Activated CD8-positive, alpha-beta T cell treated with anti-CD3 and anti-CD28 coated beads for 36 hours (primary cell): ENCODE measurements around the gene IMPG2. TPM values are rescaled to one million over a fixed set of nuclear protein-coding genes. Genes with fewer than 3 reads are reported as not detected.

Experiments used
- ATAC-seq: fragments of 200-7000 bp; cut with Tn5 transposase; one replicate; pipeline ENCODE4 v1.10.0; 2021; ENCODE audit warnings: mild to moderate bottlenecking, moderate library complexity
- CTCF ChIA-PET: fragments of 350-600 bp; sonication (Branson Sonifier 250); formaldehyde crosslinking; loops from one replicate; lab custom pipeline; 2021; ENCODE audit warnings: antibody characterized with exemption; lab: Charles Lee
- POLR2A ChIA-PET: fragments of 350-600 bp; sonication (Branson Sonifier 250); formaldehyde crosslinking; loops from one replicate; lab custom pipeline; 2021; ENCODE audit warnings: antibody characterized with exemption; lab: Charles Lee
- DNase-seq: peaks from one replicate; pipeline ENCODE4 v3.0.0-alpha.2; 2020
- H3K27ac Mint-ChIP-seq: one replicate; pipeline ENCODE4 v1.8.0; 2021; ENCODE audit warnings: mild to moderate bottlenecking, mixed read lengths
- H3K27me3 Mint-ChIP-seq: one replicate; pipeline ENCODE4 v1.8.0; 2021; ENCODE audit warnings: mixed read lengths
- H3K36me3 Mint-ChIP-seq: one replicate; pipeline ENCODE4 v1.8.0; 2021; ENCODE audit warnings: low read depth, mixed read lengths
- H3K4me1 Mint-ChIP-seq: one replicate; pipeline ENCODE4 v1.8.0; 2021; ENCODE audit warnings: low read depth, mixed read lengths
- H3K4me3 Mint-ChIP-seq: one replicate; pipeline ENCODE4 v1.8.0; 2021; ENCODE audit warnings: mild to moderate bottlenecking, moderate library complexity, mixed read lengths
- H3K9me3 Mint-ChIP-seq: one replicate; pipeline ENCODE4 v1.8.0; 2021; ENCODE audit warnings: mixed read lengths
- intact Hi-C: fragments of 100-400 bp; cut with micrococcal nuclease; formaldehyde crosslinking; loops from one replicate; pipeline ENCODE4 v1.10.0; 2022
- total RNA-seq, 2 experiments: library from RNA; stranded (reverse); gene quantifications; one replicate each; pipeline ENCODE4 v1.2.3, GENCODE V29; 2021
- TF ChIP-seq, protein P1 (sequence below): fragments of 200-600 bp; IDR thresholded peaks from one replicate; pipeline ENCODE4 v1.8.0; 2022; ENCODE audit warnings: antibody characterized with exemption, mild to moderate bottlenecking

The IMPG2 gene
- total RNA-seq, 2 experiments from 2014 or later: 0.13 to 0.14 TPM

DNA sequence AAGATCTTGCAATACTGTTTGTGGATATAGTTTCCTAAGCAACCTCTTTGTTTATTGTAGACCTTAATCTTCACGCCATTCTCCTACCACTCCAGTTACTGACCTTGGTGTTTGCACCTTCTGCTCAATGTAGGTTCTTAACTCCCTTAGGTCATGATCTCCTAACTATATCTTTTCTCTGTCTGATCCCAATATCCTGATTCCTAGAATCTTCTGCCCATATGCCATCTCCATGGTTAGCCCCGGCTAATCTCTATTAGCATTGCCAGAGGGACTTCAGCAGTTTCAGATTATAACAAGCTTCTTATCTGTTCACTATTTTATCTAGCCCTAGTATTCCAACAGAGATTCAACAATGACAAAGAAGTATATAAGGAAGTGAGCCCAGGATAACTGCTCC lies 64.9 kb downstream of the IMPG2 start:
- TF ChIP-seq, protein P1, sequence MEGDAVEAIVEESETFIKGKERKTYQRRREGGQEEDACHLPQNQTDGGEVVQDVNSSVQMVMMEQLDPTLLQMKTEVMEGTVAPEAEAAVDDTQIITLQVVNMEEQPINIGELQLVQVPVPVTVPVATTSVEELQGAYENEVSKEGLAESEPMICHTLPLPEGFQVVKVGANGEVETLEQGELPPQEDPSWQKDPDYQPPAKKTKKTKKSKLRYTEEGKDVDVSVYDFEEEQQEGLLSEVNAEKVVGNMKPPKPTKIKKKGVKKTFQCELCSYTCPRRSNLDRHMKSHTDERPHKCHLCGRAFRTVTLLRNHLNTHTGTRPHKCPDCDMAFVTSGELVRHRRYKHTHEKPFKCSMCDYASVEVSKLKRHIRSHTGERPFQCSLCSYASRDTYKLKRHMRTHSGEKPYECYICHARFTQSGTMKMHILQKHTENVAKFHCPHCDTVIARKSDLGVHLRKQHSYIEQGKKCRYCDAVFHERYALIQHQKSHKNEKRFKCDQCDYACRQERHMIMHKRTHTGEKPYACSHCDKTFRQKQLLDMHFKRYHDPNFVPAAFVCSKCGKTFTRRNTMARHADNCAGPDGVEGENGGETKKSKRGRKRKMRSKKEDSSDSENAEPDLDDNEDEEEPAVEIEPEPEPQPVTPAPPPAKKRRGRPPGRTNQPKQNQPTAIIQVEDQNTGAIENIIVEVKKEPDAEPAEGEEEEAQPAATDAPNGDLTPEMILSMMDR: no peak
- no peaks in the 10 kb centered on the region for H3K27me3 Mint-ChIP-seq
- CTCF ChIA-PET: no interaction called here
- POLR2A ChIA-PET: no interaction called here
- H3K9me3 Mint-ChIP-seq: no peaks in the 10 kb centered on the region
- ATAC-seq (no peak), DNase-seq (no peak)
- no peaks in the 10 kb centered on the region for H3K4me1 Mint-ChIP-seq
- intact Hi-C loops: no loop called here
- no peak overlapping the region for H3K27ac Mint-ChIP-seq
- no peaks in the 10 kb centered on the region for H3K36me3 Mint-ChIP-seq
- no peak overlapping the region for H3K4me3 Mint-ChIP-seq

DNA sequence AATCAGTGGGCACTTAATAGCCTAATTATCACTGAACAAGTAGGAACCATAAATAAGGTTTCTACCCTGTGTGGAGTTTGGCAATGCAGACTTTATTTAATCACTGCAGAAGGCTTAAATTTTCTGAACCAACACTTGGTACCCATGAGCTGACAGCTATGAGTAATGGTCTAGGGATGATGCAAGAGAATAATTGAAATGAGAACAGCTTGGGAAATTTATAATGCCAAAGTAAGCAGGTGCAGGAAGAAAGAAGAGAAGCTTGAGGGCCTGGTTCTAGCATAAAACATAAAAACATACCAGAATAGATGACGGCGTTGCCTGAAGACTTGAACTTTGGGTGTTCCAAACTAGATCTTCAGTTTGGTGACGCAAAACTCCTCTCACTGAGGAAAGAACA lies 67.0 kb downstream of the IMPG2 start:
- ChIA-PET POLR2A (no interaction called here), CTCF (no interaction called here)
- DNase-seq (no peak), ATAC-seq (no peak)
- Mint-ChIP-seq H3K36me3 (peaks cover under 1% of the 10 kb centered on the region), H3K9me3 (no peaks in the 10 kb centered on the region), H3K27ac (no peak overlapping the region), H3K4me3 (no peak overlapping the region), H3K27me3 (no peaks in the 10 kb centered on the region), H3K4me1 (no peaks in the 10 kb centered on the region)
- TF ChIP-seq, protein P1: no peak
- intact Hi-C loops: no loop called here

DNA sequence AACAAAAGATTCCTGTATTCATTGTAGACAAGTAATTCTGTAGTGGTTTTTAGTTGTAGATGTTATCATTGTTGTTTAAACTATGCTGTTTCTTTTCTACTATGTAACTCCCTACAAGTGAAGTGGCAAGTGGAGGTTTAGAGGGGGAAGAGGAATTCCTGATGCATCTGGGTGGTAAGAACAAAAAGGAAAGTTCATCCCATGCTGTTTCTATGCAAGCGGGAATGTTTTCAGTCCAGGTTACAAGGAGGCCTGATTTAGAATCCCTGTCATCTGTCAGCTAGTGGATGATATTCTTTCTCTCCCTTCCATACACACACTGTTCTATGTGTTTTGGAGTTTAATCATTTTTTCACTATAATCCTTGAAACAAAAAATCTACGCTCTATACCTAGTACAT lies 67.4 kb downstream of the IMPG2 start:
- Mint-ChIP-seq H3K4me1 (no peaks in the 10 kb centered on the region), H3K4me3 (no peak overlapping the region), H3K9me3 (no peaks in the 10 kb centered on the region), H3K27ac (no peak overlapping the region), H3K36me3 (peaks cover 4% of the 10 kb centered on the region), H3K27me3 (no peaks in the 10 kb centered on the region)
- ChIA-PET POLR2A (no interaction called here), CTCF (no interaction called here)
- no peak for ATAC-seq
- no peak for DNase-seq
- intact Hi-C loops: no loop called here
- TF ChIP-seq, protein P1: no peak

DNA sequence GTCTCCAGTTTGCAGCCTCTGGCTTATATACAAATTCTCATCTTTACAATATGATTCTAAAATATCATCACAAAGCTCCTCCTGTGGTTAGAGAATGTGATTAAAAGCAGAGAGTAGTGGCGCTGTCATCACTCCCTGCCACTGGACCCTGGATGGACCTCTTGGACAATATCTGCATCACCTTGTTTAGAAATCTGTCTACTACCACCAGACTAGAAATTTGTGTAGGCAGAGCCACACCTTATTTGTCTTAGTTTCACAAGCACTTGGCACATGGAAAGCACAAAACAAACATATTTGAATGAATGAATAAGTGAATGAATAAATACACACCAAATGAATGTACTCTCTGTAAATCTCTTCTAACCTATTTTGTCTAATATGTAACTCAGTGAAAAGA lies 68.1 kb downstream of the IMPG2 start:
- intact Hi-C loops: no loop called here
- ATAC-seq (no peak), DNase-seq (no peak)
- no peaks in the 10 kb centered on the region for H3K9me3 Mint-ChIP-seq
- TF ChIP-seq, protein P1: no peak
- no peak overlapping the region for H3K27ac Mint-ChIP-seq
- no peak overlapping the region for H3K4me3 Mint-ChIP-seq
- no peaks in the 10 kb centered on the region for H3K4me1 Mint-ChIP-seq
- H3K27me3 Mint-ChIP-seq: no peaks in the 10 kb centered on the region
- peaks cover 4% of the 10 kb centered on the region for H3K36me3 Mint-ChIP-seq
- CTCF ChIA-PET: no interaction called here
- POLR2A ChIA-PET: no interaction called here

DNA sequence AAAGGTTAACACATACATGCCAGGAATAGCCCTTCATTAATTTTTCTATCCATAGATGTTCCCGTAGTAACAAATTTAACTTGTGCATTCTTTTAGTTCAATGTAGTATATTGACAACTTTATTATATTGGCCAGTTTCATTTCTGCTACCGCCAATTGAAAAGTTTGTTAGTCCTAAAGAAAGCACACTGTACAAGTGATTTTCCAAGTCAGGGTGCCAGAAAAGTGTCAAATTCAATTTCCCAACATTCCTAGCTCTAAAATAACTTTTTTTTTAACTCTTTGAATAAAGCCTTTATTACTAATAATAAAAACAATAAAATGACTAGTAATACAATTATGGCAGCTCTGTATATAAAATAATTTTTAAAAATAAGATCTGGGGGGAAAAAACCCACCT lies 68.9 kb downstream of the IMPG2 start:
- no peak for DNase-seq
- H3K27me3 Mint-ChIP-seq: no peaks in the 10 kb centered on the region
- H3K9me3 Mint-ChIP-seq: no peaks in the 10 kb centered on the region
- peaks cover 4% of the 10 kb centered on the region for H3K36me3 Mint-ChIP-seq
- H3K4me3 Mint-ChIP-seq: no peak overlapping the region
- POLR2A ChIA-PET: no interaction called here
- no peak overlapping the region for H3K27ac Mint-ChIP-seq
- TF ChIP-seq, protein P1: no peak
- no peaks in the 10 kb centered on the region for H3K4me1 Mint-ChIP-seq
- intact Hi-C loops: no loop called here
- CTCF ChIA-PET: interaction anchor here (1.5 kb wide), 1 partner anchor 9 kb away, joined by 5 read pairs; no protein-coding TSS in a partner anchor
- ATAC-seq: no peak
